ENCODE results near the gene TMOD4.

Gene TMOD4

DNA sequence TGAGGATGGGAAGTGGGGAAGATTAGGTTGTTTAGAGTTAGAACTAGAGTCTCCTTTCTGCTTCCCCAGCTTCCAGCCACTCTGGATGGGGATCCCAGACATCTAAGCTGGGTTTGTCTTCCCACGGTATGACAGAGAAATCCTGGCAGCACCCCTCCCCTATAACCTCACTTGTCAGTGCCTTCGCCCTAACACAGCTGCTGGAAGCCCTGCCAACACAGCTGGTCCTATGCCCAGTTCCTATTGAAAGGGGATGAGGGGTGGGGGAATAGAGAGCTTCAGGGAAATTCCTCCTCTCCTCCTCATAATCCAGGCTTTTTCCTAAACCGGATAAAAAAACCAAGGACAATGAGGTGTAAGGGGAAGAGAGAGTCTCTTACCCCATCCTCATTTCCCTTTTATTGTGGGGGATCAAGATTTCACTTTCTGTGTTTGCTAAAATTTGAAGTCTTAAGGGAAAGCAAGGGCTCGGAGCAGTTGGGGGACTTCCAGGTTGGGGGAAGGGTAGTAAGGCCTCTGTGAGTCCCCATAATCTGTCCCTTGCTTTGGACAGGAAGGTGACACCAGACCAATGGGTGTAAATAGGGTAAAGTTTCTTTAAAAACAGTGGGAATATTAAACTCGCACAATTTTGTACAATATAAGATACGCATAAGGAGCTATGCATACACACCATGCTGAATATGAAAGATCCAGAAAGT, 590 bp downstream of the TMOD4 start:
- DNase-seq, result no peak

DNA sequence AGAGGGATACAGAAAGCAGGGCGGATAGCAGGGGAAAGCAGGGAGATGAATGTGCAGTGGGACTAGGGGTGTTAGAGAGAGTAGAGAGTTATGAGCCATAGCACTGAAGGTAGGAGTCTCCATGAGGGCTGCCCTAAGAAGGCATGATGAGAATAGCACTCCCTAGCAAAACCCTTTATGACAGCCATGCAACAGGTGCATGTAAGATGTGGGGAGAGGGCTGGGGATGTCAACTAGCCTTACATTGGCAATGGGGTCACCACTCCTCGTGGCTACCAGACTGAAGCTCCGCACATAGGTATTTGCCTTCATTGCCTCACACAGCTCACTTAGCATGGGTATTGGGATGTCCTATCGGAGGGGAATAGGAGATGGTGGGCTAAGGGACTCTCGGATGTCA, 4.6 kb downstream of the TMOD4 start:
- no peak for DNase-seq

DNA sequence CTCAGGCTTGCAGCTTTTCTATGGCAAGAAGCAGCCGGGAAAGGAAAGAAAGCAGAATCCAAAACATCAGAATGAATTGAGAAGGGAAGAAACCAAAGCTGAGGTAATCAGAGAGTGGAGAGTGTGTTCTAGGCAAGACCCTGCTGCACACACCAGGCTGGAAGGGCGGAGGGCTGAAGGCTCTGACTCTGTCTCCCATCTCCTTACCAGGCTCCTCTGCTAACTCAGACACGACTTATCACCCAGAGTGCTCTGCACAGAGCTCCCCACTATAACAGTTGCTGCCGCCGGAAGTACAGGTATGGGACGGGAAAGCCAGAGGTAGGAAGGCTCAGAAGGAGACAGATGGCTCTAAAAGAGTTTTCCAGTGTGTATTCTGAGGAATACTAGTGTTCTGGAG, 8.7 kb downstream of the TMOD4 start:
- no peak for DNase-seq

DNA sequence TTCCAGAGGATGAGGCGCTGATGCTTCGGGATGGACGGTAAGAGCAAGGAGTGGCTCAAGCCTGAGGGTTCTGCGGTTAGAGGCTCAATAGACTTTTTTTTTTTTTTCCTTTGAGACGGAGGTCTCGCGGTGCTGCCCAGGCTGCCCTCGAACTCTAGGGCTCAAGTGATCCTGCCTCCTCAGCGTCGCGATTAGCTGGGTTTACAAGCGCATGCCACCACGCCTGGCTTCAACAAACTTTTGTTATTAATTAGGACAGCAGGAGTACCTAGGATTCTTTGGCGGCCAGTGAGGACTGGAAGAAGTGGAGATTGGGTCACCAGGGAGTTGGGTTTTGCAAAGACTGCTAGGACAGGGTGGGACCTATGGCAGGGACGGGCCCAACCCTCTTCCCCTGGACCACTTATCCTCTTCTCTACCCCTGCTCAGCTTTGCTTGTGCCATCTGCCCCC, 9.2 kb downstream of the TMOD4 start:
- DNase-seq, result no peak

DNA sequence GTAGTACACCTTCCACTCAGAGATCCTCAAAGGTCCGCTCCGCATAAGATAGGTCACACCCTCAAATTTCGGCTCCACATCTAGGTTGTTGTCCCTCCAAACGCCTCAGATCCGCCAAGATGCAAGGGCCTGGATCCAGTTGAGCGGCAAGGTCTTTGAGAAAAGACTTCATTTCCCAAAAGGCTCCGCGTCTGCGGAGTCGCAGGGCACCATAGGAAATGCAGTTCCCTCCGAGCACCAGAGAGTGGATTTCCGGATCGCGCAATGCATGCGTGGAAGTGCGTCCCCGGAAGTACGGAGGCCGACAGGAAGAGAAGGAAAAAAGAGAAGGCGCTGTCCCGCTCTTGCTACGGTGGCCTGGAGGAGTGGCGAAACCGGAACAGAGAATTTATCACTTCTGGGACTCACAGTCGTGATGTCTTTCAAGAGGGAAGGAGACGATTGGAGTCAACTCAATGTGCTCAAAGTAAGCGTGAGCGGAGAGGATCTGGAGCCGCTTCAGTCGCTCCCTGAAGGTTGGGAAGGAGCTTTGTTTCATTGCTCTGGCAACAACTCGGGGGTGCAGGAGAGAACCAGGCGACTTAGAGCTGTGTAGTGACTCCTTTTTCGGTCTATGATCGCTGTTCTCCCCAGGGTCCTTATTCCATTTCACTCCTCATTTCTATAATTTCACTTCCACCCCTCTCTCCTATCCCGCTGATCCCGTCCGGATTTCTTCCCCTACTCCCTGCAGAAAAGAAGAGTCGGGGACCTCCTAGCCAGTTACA, 9.9 kb downstream of the TMOD4 start, which contains the start of the genes LYSMD1 and SCNM1:
TSS of gene LYSMD1 (minus strand) at position 165 of the 767 bp plus-strand sequence. CDS start 644 bp downstream, outside the sequence.
TSS of gene SCNM1 (plus strand) at position 407 of the 767 bp plus-strand sequence. CDS start at position 416, 9 bp downstream.
- peak; percentile 94 for DNase-seq

DNA sequence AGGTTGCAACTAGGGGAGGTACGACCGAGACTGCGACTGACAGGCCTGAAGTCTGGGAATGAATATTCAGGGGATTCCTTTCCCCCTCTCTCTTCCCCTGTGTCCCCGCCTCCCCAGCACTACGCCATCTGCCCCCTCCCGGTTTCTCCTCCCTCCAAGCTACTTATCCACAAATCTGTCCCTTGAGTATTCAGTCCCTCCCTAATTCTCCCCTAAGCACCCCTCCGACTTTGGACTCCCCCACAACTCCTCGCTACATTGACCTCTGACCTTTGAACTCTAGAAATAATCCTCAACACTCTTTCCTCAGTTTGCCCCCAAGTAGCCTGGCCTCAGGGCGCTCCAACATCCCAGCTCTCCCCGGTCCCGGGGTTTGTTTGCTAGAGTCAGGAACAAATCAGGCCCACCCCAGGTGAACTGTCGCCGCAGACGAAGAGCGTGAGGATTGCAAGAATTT, 10.5 kb downstream of the TMOD4 start:
- no peak for DNase-seq

DNA sequence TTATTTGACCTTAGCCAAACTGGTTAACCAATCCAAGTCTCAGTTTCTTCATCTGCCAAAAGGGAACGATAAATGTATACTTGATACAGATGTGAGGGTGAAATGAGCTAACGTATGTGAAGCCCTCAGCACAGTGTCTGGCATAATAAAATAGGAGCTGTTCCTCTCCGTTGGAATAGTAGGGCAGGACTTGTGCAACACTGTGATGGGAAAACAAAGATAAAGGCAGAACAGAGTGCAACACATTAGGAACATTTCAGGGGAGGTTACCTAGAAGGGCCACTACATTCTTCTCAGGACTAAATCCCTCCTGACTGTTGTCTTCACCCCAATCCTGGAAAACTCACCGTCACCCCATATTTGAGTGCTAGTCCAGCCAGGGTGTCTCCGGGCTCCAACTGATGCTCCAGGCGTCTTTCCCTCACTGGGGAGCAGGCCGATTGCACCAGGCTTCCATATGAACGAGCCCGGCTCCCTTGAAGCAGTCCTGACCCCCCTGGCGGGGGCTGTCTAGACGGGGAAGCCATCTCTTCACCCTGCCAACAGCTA, 11.0 kb downstream of the TMOD4 start:
- no peak for DNase-seq

DNA sequence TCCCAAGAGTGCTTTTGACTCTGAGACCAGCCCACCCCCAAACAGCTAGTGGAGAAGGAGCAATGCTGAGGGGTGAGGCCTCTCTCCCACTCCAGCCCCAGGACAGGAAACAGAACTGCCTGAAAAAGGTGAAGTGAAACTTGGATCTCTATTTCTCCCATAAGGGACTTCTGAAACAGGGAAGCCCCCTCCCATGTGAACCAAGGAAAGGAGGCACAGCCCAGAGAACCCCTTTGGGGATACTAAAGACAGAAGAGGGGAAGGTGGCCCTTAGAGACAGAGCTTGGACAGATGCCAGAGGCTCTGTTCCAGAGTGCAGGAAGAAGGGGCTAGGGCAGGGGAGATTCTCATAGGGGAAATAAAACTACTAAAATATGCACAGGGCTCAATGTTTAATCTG, 16.4 kb downstream of the TMOD4 start:
- DNase-seq, result no peak

DNA sequence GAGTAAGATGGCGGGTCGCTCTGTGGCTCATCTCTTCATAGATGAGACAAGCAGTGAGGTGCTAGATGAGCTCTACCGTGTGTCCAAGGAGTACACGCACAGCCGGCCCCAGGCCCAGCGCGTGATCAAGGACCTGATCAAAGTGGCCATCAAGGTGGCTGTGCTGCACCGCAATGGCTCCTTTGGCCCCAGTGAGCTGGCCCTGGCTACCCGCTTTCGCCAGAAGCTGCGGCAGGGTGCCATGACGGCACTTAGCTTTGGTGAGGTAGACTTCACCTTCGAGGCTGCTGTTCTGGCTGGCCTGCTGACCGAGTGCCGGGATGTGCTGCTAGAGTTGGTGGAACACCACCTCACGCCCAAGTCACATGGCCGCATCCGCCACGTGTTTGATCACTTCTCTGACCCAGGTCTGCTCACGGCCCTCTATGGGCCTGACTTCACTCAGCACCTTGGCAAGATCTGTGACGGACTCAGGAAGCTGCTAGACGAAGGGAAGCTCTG, 17.0 kb downstream of the TMOD4 start:
- no peak for DNase-seq

DNA sequence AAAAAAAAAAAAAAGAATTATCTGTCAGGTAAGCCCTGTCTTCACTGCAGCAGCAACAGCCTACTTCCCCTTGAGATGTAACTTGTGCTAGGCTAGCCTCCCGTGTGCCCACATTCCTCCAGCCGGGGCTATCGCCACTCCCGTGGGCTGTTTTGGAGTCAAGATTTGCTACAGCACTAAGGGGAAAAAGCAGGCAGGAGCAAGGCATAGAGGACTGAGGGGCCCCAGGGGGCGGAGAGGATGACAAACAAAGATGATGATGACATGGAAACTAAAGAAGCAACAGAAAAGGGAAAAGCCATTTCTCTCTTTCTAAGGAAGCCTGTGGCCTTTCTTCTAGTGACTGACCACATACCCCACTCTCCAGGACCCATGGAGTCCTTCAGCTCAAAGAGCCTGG, 17.5 kb downstream of the TMOD4 start:
- no peak for DNase-seq

DNA sequence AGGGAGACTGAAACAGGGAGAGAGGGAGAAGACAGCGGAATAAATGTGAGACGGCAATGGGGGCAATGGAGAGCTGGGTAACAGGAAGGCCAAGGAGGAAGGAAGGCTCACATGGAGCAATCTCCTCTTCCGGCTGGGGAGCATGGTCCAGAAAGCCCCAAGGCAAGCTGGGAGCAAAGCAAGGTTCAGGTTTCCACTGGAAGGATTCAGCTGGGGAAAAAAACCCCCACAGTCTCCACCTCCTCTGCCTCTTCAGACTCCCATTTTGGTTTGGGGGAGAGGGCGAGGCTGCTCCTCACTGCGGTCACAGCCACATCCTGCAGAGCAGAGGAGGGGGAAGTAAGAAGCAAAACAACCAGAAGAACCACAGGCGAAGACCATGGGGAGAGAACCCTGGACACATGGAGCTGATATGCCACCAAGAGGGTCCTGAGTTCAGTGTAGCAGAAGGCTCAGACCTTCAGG, 18.7 kb downstream of the TMOD4 start:
- no peak for DNase-seq

DNA sequence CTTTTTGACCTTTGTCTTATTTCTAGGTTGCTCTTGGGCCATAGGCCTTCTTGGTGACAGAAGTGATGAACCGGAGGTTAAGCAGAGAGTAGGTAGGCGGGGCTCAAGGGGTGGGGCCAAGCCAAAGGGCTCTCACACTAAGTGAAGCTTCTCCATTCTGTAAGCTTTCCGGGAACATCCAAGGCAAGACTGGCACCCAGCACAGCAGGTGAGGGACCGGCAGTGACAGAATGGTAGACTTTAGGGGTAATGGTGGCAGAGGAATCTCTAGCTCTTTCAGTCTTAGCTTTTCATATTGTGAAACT, 19.3 kb downstream of the TMOD4 start, which contains the start of gene TNFAIP8L2:
TSS of gene TNFAIP8L2 (plus strand) at position 135 of the 305 bp plus-strand sequence. CDS start 2,049 bp downstream, outside the sequence.
- no peak for DNase-seq

DNA sequence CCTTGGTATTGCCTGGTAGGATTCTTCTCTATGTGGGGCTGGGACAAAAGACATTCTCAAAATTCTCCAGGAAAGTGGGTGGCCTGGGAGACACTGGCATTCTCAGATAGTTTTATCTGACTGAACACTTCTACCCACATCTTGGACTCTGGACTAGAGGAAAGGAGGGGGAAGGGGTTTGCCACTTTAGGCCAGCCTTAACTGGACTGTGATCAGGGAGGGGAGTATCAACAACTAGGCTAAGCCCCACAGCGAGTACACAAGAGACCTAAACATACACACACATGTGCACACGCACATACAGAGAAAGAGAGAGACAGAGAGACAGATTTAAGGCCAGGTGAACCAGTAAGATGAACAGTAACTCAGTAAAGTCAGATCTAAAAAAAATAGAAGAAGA, 28.1 kb downstream of the TMOD4 start:
- DNase-seq, result no peak

DNA sequence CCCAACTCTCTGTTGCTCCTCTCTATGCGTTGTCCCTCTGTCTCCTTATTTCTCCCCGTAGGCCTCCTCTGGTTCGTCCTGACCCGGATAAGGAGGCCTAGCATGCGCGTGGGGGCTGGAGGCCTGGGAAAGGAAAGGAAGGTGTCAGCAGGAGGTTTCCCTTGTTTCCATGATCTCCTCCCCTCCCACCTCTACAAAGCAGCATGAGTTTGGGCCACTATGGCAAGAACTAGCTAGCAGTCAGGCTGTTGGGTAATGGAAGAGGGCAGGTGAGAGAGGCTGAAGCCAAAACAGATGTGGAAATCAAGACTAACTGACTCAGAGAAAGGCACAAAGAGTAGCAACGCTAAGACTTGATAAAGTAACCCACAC, 28.7 kb downstream of the TMOD4 start:
- no peak for DNase-seq

DNA sequence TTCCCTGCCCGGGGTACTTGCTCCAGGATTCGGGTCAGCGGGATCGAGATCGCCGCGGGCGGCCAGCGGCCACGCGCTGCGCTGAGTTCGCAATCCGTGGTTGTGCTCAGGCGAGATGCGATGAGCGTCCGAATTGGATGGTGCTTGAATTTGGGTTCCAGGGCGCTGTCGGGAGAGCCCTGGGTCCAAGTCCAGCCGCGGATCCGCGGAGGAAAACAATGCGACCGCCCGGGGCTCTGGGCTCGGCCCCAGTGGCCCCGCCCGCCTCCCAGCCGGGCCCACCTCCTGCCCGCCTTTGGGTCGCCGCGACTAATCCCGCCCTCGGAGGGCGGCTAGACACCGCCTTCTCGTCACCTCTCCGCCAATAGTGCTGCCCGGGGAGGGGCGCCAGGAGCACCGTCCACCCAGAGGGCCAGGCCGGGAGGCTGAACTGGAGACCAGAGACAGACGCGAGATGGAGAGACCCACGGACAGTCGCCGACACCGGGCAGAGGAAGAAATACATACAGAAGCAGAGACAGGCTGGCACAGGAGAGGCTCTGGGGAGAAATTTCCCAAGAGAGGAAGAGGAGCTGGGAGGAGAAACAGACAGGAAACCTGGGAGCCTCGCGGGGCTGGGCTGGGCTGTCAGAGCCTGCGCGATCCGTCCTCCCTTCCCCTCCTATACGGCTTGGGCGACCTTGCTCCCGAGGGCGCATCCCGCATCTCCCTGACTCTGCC, 29.2 kb downstream of the TMOD4 start, which contains the start of gene SEMA6C:
TSS of gene SEMA6C (minus strand) at position 220 of the 720 bp plus-strand sequence. CDS start 4,010 bp downstream, outside the sequence.
- peak; percentile 34 for DNase-seq

DNA sequence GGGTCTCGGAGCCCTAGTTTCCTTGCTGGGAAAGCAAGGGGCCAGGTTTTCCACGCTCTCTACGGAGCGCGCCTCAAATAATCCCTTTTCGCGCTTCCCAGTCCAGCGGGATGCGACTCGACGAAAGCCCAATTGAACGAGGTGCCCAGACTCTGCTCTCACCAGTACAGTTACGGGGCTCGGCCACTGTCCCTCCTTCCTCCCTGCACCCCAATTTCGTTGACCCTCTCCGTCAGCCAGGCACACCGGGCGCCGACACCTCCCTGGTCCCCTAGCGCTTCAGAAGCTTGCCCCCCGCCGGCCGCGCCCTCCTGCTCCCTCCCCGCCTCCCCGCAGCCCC, 29.7 kb downstream of the TMOD4 start:
- no peak for DNase-seq

DNA sequence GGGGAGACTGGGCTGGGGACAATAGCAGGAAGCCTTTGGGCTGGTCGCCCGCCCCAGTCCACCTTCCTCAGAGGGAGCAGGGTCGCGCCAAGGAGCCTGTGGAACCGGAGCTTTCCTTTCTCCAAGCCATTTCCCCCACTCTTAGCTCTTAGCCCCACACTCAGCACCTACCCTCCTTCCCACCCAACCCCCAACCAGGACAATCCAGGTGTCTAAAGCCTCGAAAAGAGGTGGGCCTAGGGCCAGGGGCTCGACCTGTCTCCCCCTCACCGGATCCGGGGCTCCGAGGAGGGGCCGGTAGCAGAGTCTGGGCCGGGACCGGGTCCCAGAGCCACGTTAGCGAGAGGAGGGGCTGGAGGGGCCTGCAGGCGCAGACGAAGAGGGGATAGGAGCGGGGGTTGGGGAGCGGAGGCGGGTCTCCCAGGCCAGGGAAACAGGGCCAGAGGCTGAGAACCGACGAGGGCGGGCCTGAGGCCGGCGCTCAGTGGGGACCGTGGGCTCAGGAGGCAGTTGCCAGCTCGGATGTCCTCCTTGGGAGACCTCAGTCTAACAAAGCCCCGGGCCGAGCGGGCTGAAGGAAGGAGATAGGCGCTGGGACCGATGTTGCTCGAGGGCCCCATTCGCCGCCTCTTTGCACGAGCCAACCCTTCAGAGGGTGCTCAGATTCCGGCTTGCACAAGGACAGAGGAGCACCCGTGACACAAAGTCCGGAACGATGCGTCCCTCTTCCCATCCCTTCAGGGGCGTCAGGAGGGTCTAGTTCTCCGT, 30.3 kb downstream of the TMOD4 start:
- no peak for DNase-seq

DNA sequence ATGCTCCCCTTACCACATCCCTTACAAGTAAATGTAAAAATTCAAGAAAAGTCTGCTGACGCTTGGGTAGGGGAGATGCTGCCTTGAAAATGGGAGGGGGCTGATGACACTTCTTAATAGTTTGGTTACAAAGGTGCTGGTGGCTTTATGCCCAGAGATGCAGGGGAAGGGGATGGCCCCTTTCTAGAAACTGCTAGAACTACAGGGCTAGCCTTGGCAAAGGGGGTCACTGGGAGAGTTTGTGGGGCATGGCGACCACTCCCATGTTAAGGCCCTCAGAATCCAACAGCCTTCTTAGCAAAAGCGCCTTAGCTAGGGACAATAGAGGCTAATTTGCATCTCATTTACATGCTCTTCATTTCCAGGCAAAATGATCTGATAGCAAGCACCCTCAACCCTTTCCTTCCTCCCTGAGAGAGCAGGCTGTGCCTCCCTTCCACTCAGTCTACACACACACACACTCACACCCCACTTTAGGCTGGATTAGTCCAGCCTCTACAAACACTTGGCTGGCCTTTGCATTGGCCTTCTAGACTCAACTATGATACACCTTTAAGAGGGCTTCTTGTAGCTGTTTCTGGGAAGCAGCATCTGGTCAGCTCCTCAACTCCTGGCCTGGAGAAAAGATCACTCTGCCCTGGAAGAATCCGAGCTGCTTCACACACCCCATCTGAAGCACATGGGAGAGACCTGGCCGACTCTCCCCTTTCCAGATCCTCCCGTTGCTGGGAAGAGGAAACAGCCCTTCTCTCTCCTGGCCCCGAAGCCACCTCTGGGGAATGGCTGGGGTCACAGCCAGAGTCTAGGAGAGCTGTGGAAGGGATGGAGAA, 31.1 kb downstream of the TMOD4 start:
- DNase-seq, result no peak

DNA sequence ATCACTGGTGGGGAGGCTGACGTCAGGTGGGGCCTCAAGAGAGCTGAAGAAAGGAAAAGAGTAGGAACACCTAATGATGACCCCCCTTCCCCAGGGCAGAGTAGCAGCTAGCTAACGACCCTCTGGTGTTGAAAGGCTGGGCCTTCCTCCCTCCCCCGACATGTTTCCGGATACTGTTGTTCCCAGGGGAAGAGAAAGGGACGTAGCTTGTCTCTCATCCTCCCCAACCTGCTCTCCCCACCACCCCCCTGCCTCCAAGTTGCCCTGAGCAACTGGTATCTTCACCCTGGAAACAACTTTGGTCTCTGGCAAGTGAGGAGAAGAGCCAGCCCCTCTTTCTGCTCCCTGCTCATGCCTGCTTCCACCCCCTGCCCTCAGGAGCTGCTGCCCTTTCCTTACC, 31.8 kb downstream of the TMOD4 start:
- DNase-seq, result no peak

DNA sequence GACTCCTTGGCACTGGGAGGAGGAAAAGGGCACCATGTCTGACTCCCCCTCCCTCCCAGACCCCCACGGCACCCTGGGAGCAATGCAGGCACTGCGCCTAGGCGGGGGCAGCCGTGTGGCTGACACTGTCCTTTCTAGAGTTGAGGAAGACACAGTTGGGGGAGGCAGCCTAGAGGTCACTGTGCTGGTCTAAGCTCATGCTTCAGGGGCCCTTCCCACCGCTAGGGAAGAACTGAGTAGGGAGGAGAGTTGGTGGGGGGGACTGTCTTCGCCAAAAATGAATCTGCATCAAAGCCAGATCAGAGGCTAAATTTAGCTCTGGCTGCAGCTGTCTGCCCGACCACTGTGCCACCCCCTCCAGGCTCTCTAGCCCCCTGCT, 32.7 kb downstream of the TMOD4 start:
- no peak for DNase-seq

DNA sequence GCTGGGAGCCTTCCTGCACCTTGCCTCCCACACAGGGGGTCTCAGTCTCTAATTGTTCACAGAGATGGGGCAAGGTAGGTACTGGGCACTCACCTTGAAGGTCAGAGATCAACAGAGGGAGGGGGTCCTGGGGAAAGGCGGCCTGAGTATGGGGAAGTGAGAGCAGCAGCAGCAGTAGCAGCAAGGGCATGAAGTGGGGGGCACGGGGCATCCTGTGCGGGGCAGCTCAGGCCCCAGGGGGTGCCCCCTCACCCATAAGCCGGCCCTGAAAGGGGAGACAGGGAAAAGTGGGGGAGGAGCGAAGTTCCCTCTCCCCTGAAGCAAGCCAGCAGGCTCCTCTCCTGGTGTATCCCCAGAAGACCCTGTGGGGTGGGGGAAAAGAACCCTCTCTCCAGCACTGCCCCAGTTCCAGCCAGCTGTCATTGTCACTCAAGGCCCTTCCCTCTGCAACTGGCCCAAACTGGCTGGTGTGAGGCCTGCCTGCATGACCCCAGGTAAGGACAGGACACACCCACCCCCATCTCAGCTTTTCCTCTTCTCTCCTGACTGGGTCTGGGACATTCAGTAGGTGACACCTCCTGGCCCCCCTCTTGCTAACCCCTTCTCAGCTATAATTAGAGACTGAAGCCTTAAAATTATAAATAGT, 33.2 kb downstream of the TMOD4 start:
- DNase-seq, result no peak

Data from NK-92 treated with Interleukin-12 subunit alpha and Interleukin-12 subunit beta, amount 100 ng/mL, for 24 hours (cell line).